CD4-positive, CD25-positive, alpha-beta regulatory T cell (primary cell): ENCODE data around the gene PCDH19. TPM values are rescaled to one million over a fixed set of nuclear protein-coding genes. Genes with fewer than 3 reads are reported as not detected.

Experiments used
- ATAC-seq, 2 donors: fragments of 150-1000 bp; cut with Tn5 transposase; one replicate each; pipeline ENCODE4 v1.10.0; 2021; ENCODE audit warnings: low read depth in 2 of 2, moderate number of reproducible peaks in 2 of 2, moderate library complexity in 1 of 2
- DNase-seq, 3 donors: peaks; one replicate each; pipeline versions ENCODE4 v3.0.0 to v3.0.0-alpha.2; 2012 to 2022; ENCODE audit warnings: mixed read lengths in 1 of 3
- H3K27ac ChIP-seq: one replicate; pipeline ENCODE4 v1.7.0; 2013; ENCODE audit warnings: mild to moderate bottlenecking, low read length; ENCODE audit not compliant: insufficient read depth, poor library complexity, severe bottlenecking
- H3K27me3 ChIP-seq: one replicate; pipeline ENCODE4 v1.7.0; 2013; ENCODE audit warnings: low read length; ENCODE audit not compliant: control insufficient read depth, insufficient read depth
- H3K36me3 ChIP-seq: one replicate; pipeline ENCODE4 v1.7.0; 2013; ENCODE audit warnings: mild to moderate bottlenecking, low read length, moderate library complexity; ENCODE audit not compliant: control insufficient read depth, insufficient read depth
- H3K4me1 ChIP-seq: 2 replicates; pipeline ENCODE4 v1.7.0; 2013; ENCODE audit warnings: mild to moderate bottlenecking, low read length; ENCODE audit not compliant: insufficient read depth, control insufficient read depth, poor library complexity, severe bottlenecking
- H3K4me3 ChIP-seq: one replicate; pipeline ENCODE4 v1.7.0; 2013; ENCODE audit warnings: low read depth, mild to moderate bottlenecking, low read length, moderate library complexity
- H3K9me3 ChIP-seq, 2 experiments: 1 replicate in 1 of 2; 2 replicates in 1 of 2; pipeline ENCODE4 v1.7.0; 2013; ENCODE audit warnings: low read length in 2 of 2, mild to moderate bottlenecking in 1 of 2, moderate library complexity in 1 of 2; ENCODE audit not compliant: control insufficient read depth in 2 of 2
- H3K27ac Mint-ChIP-seq, 3 donors: one replicate each; pipeline ENCODE4 v1.8.0; 2020 to 2022; ENCODE audit warnings: mild to moderate bottlenecking in 3 of 3, mixed read lengths in 3 of 3, moderate library complexity in 2 of 3
- H3K27me3 Mint-ChIP-seq: one replicate; pipeline ENCODE4 v1.8.0; 2022; ENCODE audit warnings: mild to moderate bottlenecking, mixed read lengths
- H3K36me3 Mint-ChIP-seq: one replicate; pipeline ENCODE4 v1.8.0; 2020; ENCODE audit warnings: mixed read lengths
- H3K4me1 Mint-ChIP-seq, 4 donors: one replicate each; pipeline ENCODE4 v1.8.0; 2020 to 2022; ENCODE audit warnings: mixed read lengths in 4 of 4, mild to moderate bottlenecking in 1 of 4
- H3K4me3 Mint-ChIP-seq, 4 donors: one replicate each; pipeline ENCODE4 v1.8.0; 2020 to 2022; ENCODE audit warnings: mild to moderate bottlenecking in 4 of 4, mixed read lengths in 4 of 4, moderate library complexity in 3 of 4
- H3K9me3 Mint-ChIP-seq, 7 donors: one replicate each; pipeline ENCODE4 v1.8.0; 2020 to 2022; ENCODE audit warnings: mixed read lengths in 7 of 7, mild to moderate bottlenecking in 3 of 7, moderate library complexity in 2 of 7
- polyA plus RNA-seq, 4 donors: library from polyadenylated mRNA; unstranded; fragments of 300-500 nt; fragmentation: Illumina TruSeq; gene quantifications; one replicate each; pipeline ENCODE4 v1.2.3, GENCODE V29; 2021
- total RNA-seq: library from RNA; stranded (reverse); gene quantifications from one replicate; pipeline ENCODE4 v1.2.3, GENCODE V29; 2022

PCDH19 gene
- total and polyA plus RNA-seq, 5 donors from 2014 or later: not detected

GRCh38 chrX:100435726-100436125 is 25.7 kb upstream of the PCDH19 start:
- H3K4me1 ChIP-seq: no peaks in the 10 kb centered on the region
- Mint-ChIP-seq H3K36me3 (no peaks in the 10 kb centered on the region), H3K4me1 (no peaks in the 10 kb centered on the region), H3K4me3 (no peak overlapping the region), H3K9me3 (no peaks in the 10 kb centered on the region), H3K27ac (no peak overlapping the region), H3K27me3 (no peaks in the 10 kb centered on the region)
- H3K36me3 ChIP-seq: no peaks in the 10 kb centered on the region
- H3K27ac ChIP-seq: no peak overlapping the region
- no peaks in the 10 kb centered on the region for H3K27me3 ChIP-seq
- no peak overlapping the region for H3K4me3 ChIP-seq
- no peaks in the 10 kb centered on the region for H3K9me3 ChIP-seq
- ATAC-seq (no peak), DNase-seq (no peak)

DNA sequence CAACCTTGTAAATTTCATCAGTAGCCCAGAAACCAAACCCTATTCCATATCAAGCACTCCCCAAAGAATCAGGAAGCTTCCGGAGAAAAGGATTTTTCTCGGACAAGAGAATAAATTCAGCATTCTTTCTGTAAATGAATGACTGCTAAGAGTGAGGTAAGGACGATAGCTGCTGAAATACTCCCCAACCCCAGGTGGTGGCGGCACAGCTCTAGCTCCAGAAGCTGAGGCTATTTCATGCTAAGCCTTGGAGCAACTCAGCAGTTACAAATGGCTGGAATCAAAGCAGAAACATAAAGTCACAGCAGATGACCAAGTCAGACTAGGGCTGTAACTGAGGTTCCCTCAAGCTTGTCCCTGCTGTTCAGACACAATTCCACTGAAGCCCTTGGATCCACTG is 13.9 kb upstream of the PCDH19 start:
- Mint-ChIP-seq H3K27me3 (no peaks in the 10 kb centered on the region), H3K4me3 (no peak overlapping the region), H3K4me1 (no peaks in the 10 kb centered on the region), H3K9me3 (peaks cover 0 to 2% (median 0%) of the 10 kb centered on the region in 7 donors), H3K36me3 (no peaks in the 10 kb centered on the region), H3K27ac (no peak overlapping the region)
- Histone ChIP-seq H3K4me3 (no peak overlapping the region), H3K9me3 (no peaks in the 10 kb centered on the region), H3K36me3 (no peaks in the 10 kb centered on the region), H3K27me3 (no peaks in the 10 kb centered on the region), H3K27ac (no peak overlapping the region), H3K4me1 (no peaks in the 10 kb centered on the region)
- no peak for ATAC-seq
- no peak for DNase-seq

GRCh38 chrX:100418556-100418955 is 8.5 kb upstream of the PCDH19 start:
- H3K4me1 Mint-ChIP-seq: no peaks in the 10 kb centered on the region
- H3K9me3 Mint-ChIP-seq: peaks cover 0 to 2% (median 0%) of the 10 kb centered on the region in 7 donors
- Histone ChIP-seq H3K9me3 (no peaks in the 10 kb centered on the region), H3K27me3 (peaks cover 2% of the 10 kb centered on the region), H3K36me3 (no peaks in the 10 kb centered on the region), H3K4me1 (no peaks in the 10 kb centered on the region), H3K4me3 (no peak overlapping the region), H3K27ac (no peak overlapping the region)
- no peak overlapping the region for H3K4me3 Mint-ChIP-seq
- H3K27ac Mint-ChIP-seq: no peak overlapping the region
- H3K27me3 Mint-ChIP-seq: peaks cover 7% of the 10 kb centered on the region
- ATAC-seq: no peak
- DNase-seq: no peak
- H3K36me3 Mint-ChIP-seq: no peaks in the 10 kb centered on the region

- Histone ChIP-seq H3K4me3 (no peak overlapping the region), H3K4me1 (no peaks in the 10 kb centered on the region), H3K36me3 (no peaks in the 10 kb centered on the region), H3K27me3 (peaks cover 5% of the 10 kb centered on the region), H3K27ac (no peak overlapping the region), H3K9me3 (no peaks in the 10 kb centered on the region)
- no peak overlapping the region for H3K4me3 Mint-ChIP-seq
- peaks cover 0 to 2% (median 0%) of the 10 kb centered on the region in 7 donors for H3K9me3 Mint-ChIP-seq
- peaks cover 15% of the 10 kb centered on the region for H3K27me3 Mint-ChIP-seq
- no peak overlapping the region for H3K27ac Mint-ChIP-seq
- peaks cover 0 to 3% (median 0%) of the 10 kb centered on the region in 4 donors for H3K4me1 Mint-ChIP-seq
- no peak for DNase-seq
- ATAC-seq: no peak
- H3K36me3 Mint-ChIP-seq: no peaks in the 10 kb centered on the region
Observed at GRCh38 chrX:100417681-100418080, 7.6 kb upstream of the PCDH19 start.

DNA sequence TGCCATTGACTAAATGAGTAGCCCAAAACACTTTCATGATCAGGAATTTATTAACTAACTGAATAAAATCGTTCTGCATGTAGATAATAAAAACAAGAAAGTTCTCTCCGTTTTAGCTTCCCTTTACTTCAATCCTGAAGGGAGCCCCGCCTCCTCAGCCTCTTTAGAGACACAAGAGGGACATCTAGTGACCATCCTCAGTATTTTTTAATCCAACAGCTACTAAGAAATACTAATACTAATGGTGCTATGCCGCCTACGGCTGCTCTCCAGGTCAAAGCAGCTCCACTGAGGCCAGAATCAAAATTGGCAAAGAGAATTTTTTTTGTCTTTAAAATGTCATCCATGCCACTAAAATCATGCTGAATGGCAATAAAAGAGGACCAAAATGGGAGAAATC is 3.2 kb upstream of the PCDH19 start:
- Mint-ChIP-seq H3K27me3 (peaks cover 44% of the 10 kb centered on the region), H3K27ac (no peak overlapping the region)
- no peaks in the 10 kb centered on the region for H3K36me3 ChIP-seq

DNA sequence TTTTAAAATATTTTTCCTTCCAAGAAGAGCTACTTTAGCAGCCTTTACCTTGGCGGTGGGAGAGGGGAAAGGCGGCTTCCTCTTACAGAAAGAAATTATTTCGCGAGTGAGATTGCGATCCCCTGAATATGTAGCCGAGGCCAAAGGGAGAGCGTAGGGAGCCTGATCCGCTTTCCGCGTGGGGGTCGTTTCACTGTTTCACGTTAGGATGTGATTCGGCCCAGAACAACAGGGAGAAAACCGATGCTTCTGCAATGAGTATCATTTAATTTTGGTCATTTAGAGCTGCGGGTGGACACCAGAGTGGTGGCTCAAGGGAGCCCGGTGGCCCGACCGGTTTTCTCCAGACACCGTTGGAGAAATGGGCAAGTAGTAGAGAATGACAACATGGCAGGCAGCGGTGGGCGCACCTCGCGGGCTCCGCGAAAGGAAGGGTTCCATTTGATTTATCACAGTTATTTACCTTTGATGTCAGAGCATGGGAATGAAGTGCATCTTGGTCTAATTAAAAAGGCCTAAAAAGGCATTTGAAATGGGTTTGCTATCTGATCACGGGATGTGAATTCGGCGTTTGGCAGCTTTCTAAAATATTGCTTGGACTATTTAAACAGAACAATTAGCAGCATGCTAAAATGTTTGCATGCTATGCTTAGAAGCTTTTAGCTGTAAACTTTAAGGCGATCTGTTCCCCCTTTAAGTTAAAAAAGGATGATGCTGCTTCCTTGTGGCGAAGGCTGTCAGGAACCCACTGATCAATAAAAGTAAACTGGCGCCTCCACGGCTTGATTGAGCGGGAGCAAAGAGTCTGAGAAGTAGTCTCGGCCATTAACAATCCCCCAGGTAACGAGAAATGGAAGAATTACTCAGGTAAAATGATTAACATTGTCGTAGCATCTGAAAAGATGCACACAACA is 2.0 kb upstream of the PCDH19 start:
- H3K4me3 ChIP-seq: no peak overlapping the region
- H3K4me3 Mint-ChIP-seq: no peak overlapping the region

More for the DNA sequence above, 3.2 kb upstream of the PCDH19 start:
- Mint-ChIP-seq H3K4me1 (peaks cover 0 to 8% (median 0%) of the 10 kb centered on the region in 4 donors), H3K36me3 (no peaks in the 10 kb centered on the region), H3K9me3 (no peaks in the 10 kb centered on the region), H3K4me3 (peak overlapping the region in 1 of 4 donors; percentile 7)
- Histone ChIP-seq H3K27me3 (peaks cover 11% of the 10 kb centered on the region), H3K27ac (no peak overlapping the region), H3K9me3 (no peaks in the 10 kb centered on the region), H3K4me3 (no peak overlapping the region), H3K4me1 (no peaks in the 10 kb centered on the region)
- DNase-seq (peak in 1 of 3 donors; percentile 52), ATAC-seq (no peak)

DNA sequence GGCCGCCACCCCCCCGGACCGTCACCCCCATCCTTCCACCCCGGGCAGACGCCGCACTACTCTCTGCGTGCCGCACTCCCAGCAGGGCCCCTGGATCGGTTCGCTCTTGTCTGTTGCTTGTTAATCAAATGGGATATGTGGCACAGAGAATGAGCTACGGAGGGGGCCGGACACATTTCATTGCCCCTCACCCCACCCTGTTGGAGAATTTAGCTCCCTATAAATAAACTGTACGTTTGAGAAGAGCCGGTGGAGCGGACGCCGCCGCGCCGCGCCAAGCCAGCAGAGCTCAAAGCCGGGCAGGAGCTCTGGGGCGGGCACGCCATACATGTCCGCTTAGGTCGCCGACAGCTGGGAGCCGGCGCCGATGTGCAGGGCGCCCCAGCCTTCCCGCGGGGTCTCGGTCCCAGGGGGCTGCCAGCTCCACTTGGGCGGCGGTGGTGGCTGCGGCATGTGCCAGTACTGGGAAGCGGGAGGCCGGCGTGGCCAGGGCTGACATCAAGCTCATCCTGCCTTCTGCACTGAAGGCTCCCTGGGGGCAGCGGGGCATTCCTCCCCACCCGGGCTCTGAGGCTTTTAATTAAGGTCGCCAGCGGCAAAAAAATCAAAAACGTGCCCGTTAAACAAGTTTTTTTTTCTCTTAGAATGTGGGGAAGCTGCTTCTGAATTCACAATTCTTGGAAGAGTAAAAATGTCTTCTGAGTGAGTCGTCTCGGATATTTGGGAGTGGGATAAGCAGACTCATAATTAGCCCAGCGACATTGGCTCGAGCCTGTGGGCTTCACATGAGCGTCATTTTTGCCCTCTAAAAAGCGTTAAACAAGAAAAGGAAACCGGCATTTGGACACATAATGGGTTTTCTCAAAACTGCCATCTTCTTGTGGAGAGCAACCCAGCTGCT is 1.1 kb upstream of the PCDH19 start:
- Histone ChIP-seq H3K9me3 (no peaks in the 10 kb centered on the region), H3K4me1 (no peaks in the 10 kb centered on the region), H3K4me3 (no peak overlapping the region), H3K36me3 (no peaks in the 10 kb centered on the region), H3K27ac (no peak overlapping the region), H3K27me3 (peaks cover 13% of the 10 kb centered on the region)
- peaks cover 0 to 2% (median 0%) of the 10 kb centered on the region in 7 donors for H3K9me3 Mint-ChIP-seq
- H3K27ac Mint-ChIP-seq: no peak overlapping the region
- H3K4me3 Mint-ChIP-seq: peak overlapping the region in 2 of 4 donors; percentile 9 to 36
- peaks cover 0 to 10% (median 1%) of the 10 kb centered on the region in 4 donors for H3K4me1 Mint-ChIP-seq
- no peaks in the 10 kb centered on the region for H3K36me3 Mint-ChIP-seq
- ATAC-seq (no peak), DNase-seq (no peak)
- H3K27me3 Mint-ChIP-seq: peaks cover 51% of the 10 kb centered on the region

More for the DNA sequence above, 2.0 kb upstream of the PCDH19 start:
- Mint-ChIP-seq H3K36me3 (no peaks in the 10 kb centered on the region), H3K27me3 (peaks cover 49% of the 10 kb centered on the region), H3K27ac (no peak overlapping the region), H3K9me3 (no peaks in the 10 kb centered on the region), H3K4me1 (peaks cover 0 to 8% (median 0%) of the 10 kb centered on the region in 4 donors)
- no peak for ATAC-seq
- no peaks in the 10 kb centered on the region for H3K9me3 ChIP-seq
- no peaks in the 10 kb centered on the region for H3K36me3 ChIP-seq
- no peak overlapping the region for H3K27ac ChIP-seq
- H3K4me1 ChIP-seq: no peaks in the 10 kb centered on the region
- peaks cover 11% of the 10 kb centered on the region for H3K27me3 ChIP-seq
- DNase-seq: no peak
